Lower lobe of right lung (tissue), 2 donors: ENCODE data around the gene NR2C2. TPM values are rescaled to one million over a fixed set of nuclear protein-coding genes. Genes with fewer than 3 reads are reported as not detected.

Experiments
- ATAC-seq, 2 donors: fragments of 200-7000 bp; cut with Tn5 transposase; one replicate each; pipeline ENCODE4 v1.9.1; 2020 to 2022; ENCODE audit warnings: mild to moderate bottlenecking in 2 of 2, moderate library complexity in 2 of 2
- DNase-seq: peaks from one replicate; pipeline ENCODE4 v3.0.0-alpha.2; 2020
- H3K27ac ChIP-seq: fragments of 200-600 bp; one replicate; pipeline ENCODE4 v1.8.0; 2022
- H3K27me3 ChIP-seq: fragments of 200-600 bp; one replicate; pipeline ENCODE4 v1.8.0; 2022; ENCODE audit warnings: low read depth
- H3K36me3 ChIP-seq: fragments of 200-600 bp; one replicate; pipeline ENCODE4 v1.8.0; 2022; ENCODE audit warnings: mild to moderate bottlenecking
- H3K4me1 ChIP-seq: fragments of 200-600 bp; one replicate; pipeline ENCODE4 v1.8.0; 2022
- H3K4me3 ChIP-seq: fragments of 200-600 bp; one replicate; pipeline ENCODE4 v1.8.0; 2022; ENCODE audit warnings: mild to moderate bottlenecking
- H3K9me3 ChIP-seq: fragments of 200-600 bp; one replicate; pipeline ENCODE4 v1.8.0; 2022
- intact Hi-C: fragments of 100-400 bp; cut with DNase I; formaldehyde crosslinking; loops from one replicate; pipeline ENCODE4 v1.11.0; 2022
- total RNA-seq: library from RNA; stranded (reverse); fragmentation: NEBNext Ultra II Directional; extraction: Animal tissue kit (Norgen Biotek cat#: 25700); gene quantifications from one replicate; pipeline ENCODE4 v1.2.1, GENCODE V29; 2021
- TF ChIP-seq, protein P1 (sequence below): fragments of 200-600 bp; IDR thresholded peaks from one replicate; pipeline ENCODE4 v1.8.0; 2022; ENCODE audit warnings: antibody characterized with exemption, mild to moderate bottlenecking
- donor health status: DM: no; HTN: yes; CAD: no; lungs with severe emphysema.

The NR2C2 gene
- total RNA-seq, 1 donor from 2014 or later, result 56.7 TPM

GRCh38 chr3:14957153-14957552, 9.8 kb downstream of the NR2C2 start:
- ATAC-seq (no peak), DNase-seq (no peak)
- Histone ChIP-seq H3K36me3 (peaks cover 10% of the 10 kb centered on the region), H3K4me1 (peaks cover 27% of the 10 kb centered on the region), H3K9me3 (no peaks in the 10 kb centered on the region), H3K4me3 (no peak overlapping the region), H3K27ac (no peak overlapping the region), H3K27me3 (no peaks in the 10 kb centered on the region)
- TF ChIP-seq, protein P1, sequence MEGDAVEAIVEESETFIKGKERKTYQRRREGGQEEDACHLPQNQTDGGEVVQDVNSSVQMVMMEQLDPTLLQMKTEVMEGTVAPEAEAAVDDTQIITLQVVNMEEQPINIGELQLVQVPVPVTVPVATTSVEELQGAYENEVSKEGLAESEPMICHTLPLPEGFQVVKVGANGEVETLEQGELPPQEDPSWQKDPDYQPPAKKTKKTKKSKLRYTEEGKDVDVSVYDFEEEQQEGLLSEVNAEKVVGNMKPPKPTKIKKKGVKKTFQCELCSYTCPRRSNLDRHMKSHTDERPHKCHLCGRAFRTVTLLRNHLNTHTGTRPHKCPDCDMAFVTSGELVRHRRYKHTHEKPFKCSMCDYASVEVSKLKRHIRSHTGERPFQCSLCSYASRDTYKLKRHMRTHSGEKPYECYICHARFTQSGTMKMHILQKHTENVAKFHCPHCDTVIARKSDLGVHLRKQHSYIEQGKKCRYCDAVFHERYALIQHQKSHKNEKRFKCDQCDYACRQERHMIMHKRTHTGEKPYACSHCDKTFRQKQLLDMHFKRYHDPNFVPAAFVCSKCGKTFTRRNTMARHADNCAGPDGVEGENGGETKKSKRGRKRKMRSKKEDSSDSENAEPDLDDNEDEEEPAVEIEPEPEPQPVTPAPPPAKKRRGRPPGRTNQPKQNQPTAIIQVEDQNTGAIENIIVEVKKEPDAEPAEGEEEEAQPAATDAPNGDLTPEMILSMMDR, result no peak
- intact Hi-C loops, result no loop called here

DNA sequence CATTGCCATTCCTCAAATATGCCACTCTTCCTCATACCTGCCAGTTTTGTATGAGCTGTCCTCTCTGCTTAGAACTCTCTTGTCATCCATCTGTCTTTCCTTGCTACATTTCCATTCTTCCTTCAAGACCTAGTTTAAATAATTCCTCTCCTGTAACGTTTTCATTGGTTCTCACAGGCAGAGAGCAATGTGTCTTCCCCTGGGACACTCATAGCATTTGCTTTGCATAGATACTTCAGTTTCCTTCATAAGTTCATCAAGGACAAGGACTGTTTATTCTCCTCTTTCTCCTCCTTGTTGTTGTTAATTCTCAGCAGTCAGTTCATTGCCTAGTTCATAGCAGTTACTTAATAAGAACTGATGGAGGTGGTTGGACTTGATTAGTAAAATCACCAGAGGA, 10.5 kb downstream of the NR2C2 start:
- H3K4me1 ChIP-seq, result peaks cover 27% of the 10 kb centered on the region
- no peak overlapping the region for H3K4me3 ChIP-seq
- no peak overlapping the region for H3K27ac ChIP-seq
- DNase-seq, result no peak
- TF ChIP-seq, protein P1, result no peak
- intact Hi-C loops, result no loop called here
- no peaks in the 10 kb centered on the region for H3K27me3 ChIP-seq
- no peak for ATAC-seq
- H3K9me3 ChIP-seq, result no peaks in the 10 kb centered on the region
- peaks cover 17% of the 10 kb centered on the region for H3K36me3 ChIP-seq

- intact Hi-C loops, result no loop called here
- Histone ChIP-seq H3K27ac (peak overlapping the region; percentile 1), H3K4me3 (no peak overlapping the region), H3K9me3 (no peaks in the 10 kb centered on the region), H3K27me3 (no peaks in the 10 kb centered on the region), H3K4me1 (peaks cover 27% of the 10 kb centered on the region), H3K36me3 (peaks cover 20% of the 10 kb centered on the region)
- peak in 1 of 2 donors; percentile 33 for ATAC-seq
- no peak for DNase-seq
- TF ChIP-seq, protein P1, result no peak
Observed at GRCh38 chr3:14959359-14959943, 12.1 kb downstream of the NR2C2 start.

DNA sequence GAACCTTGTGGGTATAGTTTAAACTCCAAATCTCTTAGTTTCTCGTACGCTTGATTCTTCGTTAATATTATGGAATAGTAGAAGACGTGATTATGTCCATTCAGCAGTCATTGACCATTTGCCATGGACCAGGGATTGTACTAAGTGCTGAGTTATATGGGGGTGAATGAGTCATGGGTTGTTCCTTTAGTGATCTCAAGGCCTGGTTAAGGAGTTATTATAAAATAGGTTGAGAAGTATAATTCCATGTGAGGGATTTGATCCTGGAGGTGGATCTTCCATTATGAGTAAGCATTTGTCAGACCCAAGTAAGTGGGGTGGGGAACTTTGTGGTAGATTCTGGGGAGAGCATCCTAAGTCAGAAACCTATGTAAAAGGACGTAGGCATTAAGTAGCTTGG, 15.4 kb downstream of the NR2C2 start:
- TF ChIP-seq, protein P1, result no peak
- H3K9me3 ChIP-seq, result no peaks in the 10 kb centered on the region
- H3K4me3 ChIP-seq, result no peak overlapping the region
- peaks cover 32% of the 10 kb centered on the region for H3K36me3 ChIP-seq
- intact Hi-C loops, result no loop called here
- ATAC-seq, result no peak
- H3K27ac ChIP-seq, result no peak overlapping the region
- H3K4me1 ChIP-seq, result peaks cover 19% of the 10 kb centered on the region
- no peak for DNase-seq
- no peaks in the 10 kb centered on the region for H3K27me3 ChIP-seq

- Histone ChIP-seq H3K27me3 (no peaks in the 10 kb centered on the region), H3K4me3 (no peak overlapping the region), H3K36me3 (peaks cover 34% of the 10 kb centered on the region), H3K4me1 (no peaks in the 10 kb centered on the region), H3K27ac (no peak overlapping the region), H3K9me3 (no peaks in the 10 kb centered on the region)
- intact Hi-C loops, result no loop called here
- no peak for DNase-seq
- ATAC-seq, result no peak
- TF ChIP-seq, protein P1, result no peak
Observed at GRCh38 chr3:14967285-14967684, 19.9 kb downstream of the NR2C2 start.
